DOHH2 (cell line): ENCODE measurements around the gene EHMT1.

Source experiments
- H3F3A ChIP-seq: fragments of 200-600 bp; sonication (generic), shearing (Covaris generic); 2 replicates; pipeline ENCODE4 v1.6.0; 2016; ENCODE audit warnings: antibody characterized with exemption, mild to moderate bottlenecking; ENCODE audit not compliant: control insufficient read depth, insufficient read depth
- H3K27ac ChIP-seq: fragments of 200-600 bp; sonication (generic); 2 replicates; pipeline ENCODE4 v1.5.1; 2014; ENCODE audit warnings: low read depth, mild to moderate bottlenecking, low read length, moderate library complexity
- H3K27me3 ChIP-seq: fragments of 200-600 bp; sonication (generic); 2 replicates; pipeline ENCODE4 v1.6.1; 2014; ENCODE audit warnings: mild to moderate bottlenecking, low read length, mixed read lengths; ENCODE audit not compliant: control insufficient read depth
- H3K36me3 ChIP-seq: fragments of 200-600 bp; sonication (generic); 2 replicates; pipeline ENCODE4 v1.6.1; 2014; ENCODE audit warnings: mild to moderate bottlenecking, low read length, moderate library complexity, mixed read lengths; ENCODE audit not compliant: control insufficient read depth
- H3K4me1 ChIP-seq: fragments of 200-600 bp; sonication (generic); 2 replicates; pipeline ENCODE4 v1.6.1; 2014; ENCODE audit warnings: mild to moderate bottlenecking, low read length, mixed read lengths; ENCODE audit not compliant: control insufficient read depth
- H3K4me2 ChIP-seq: fragments of 200-600 bp; sonication (generic); 2 replicates; pipeline ENCODE4 v1.6.0; 2014; ENCODE audit warnings: mild to moderate bottlenecking, low read length, moderate library complexity
- H3K4me3 ChIP-seq: fragments of 200-600 bp; sonication (generic); 2 replicates; pipeline ENCODE4 v1.5.1; 2014; ENCODE audit warnings: mild to moderate bottlenecking, low read length, mixed read lengths
- H3K79me2 ChIP-seq: fragments of 200-600 bp; sonication (generic); 2 replicates; pipeline ENCODE4 v1.6.1; 2014; ENCODE audit warnings: mild to moderate bottlenecking, low read length, mixed read lengths; ENCODE audit not compliant: control insufficient read depth
- H3K9me2 ChIP-seq: fragments of 200-600 bp; sonication (generic); replicated peaks from 2 replicates; pipeline ENCODE4 v1.6.1; 2014; ENCODE audit warnings: mild to moderate bottlenecking, low read length, mixed read lengths; ENCODE audit not compliant: control insufficient read depth
- H3K9me3 ChIP-seq: fragments of 200-600 bp; sonication (generic); 2 replicates; pipeline ENCODE4 v1.6.1; 2014; ENCODE audit warnings: antibody characterized with exemption, low read length, mixed read lengths; ENCODE audit not compliant: control insufficient read depth, insufficient read depth
- H4K20me1 ChIP-seq: fragments of 200-600 bp; sonication (generic); 2 replicates; pipeline ENCODE4 v1.6.0; 2014; ENCODE audit warnings: low read depth, mild to moderate bottlenecking, antibody characterized with exemption, low read length, moderate library complexity; ENCODE audit not compliant: control insufficient read depth, insufficient read depth
- CTCF ChIP-seq: fragments of 200-600 bp; sonication (generic); IDR thresholded peaks from one replicate; pipeline ENCODE4 v1.5.1; 2014; ENCODE audit warnings: antibody characterized with exemption, mild to moderate bottlenecking, low read depth, low read length; ENCODE audit not compliant: poor library complexity, severe bottlenecking
- EZH2phosphoT487 ChIP-seq: fragments of 200-600 bp; sonication (generic); IDR thresholded peaks from 2 replicates; pipeline ENCODE4 v1.6.1; 2017; ENCODE audit warnings: borderline replicate concordance, mild to moderate bottlenecking, antibody characterized with exemption, low read length, moderate library complexity, mixed read lengths

EHMT1 gene

GRCh38 chr9:137795156-137795666, 176.4 kb downstream of the EHMT1 start:
- H3K4me3 ChIP-seq, result no peak overlapping the region
- H4K20me1 ChIP-seq, result no peaks in the 10 kb centered on the region
- no peaks in the 10 kb centered on the region for H3K4me1 ChIP-seq
- no peak overlapping the region for H3K27ac ChIP-seq
- H3K36me3 ChIP-seq, result peaks cover 92% of the 10 kb centered on the region
- no peaks in the 10 kb centered on the region for H3K27me3 ChIP-seq
- H3K4me2 ChIP-seq, result no peak overlapping the region
- TF ChIP-seq CTCF (no peak), EZH2phosphoT487 (no peak)
- no peaks in the 10 kb centered on the region for H3K9me2 ChIP-seq
- no peaks in the 10 kb centered on the region for H3K79me2 ChIP-seq
- no peaks in the 10 kb centered on the region for H3F3A ChIP-seq
- H3K9me3 ChIP-seq, result no peaks in the 10 kb centered on the region

GRCh38 chr9:137797206-137798120, 178.7 kb downstream of the EHMT1 start:
- Histone ChIP-seq H3K27ac (no peak overlapping the region), H3K4me1 (no peaks in the 10 kb centered on the region), H3F3A (no peaks in the 10 kb centered on the region), H4K20me1 (no peaks in the 10 kb centered on the region), H3K79me2 (no peaks in the 10 kb centered on the region), H3K9me3 (no peaks in the 10 kb centered on the region), H3K4me3 (no peak overlapping the region), H3K9me2 (no peaks in the 10 kb centered on the region), H3K4me2 (no peak overlapping the region), H3K27me3 (no peaks in the 10 kb centered on the region), H3K36me3 (peaks cover 90% of the 10 kb centered on the region)
- no peak for TF ChIP-seq CTCF
- TF ChIP-seq EZH2phosphoT487, result no peak

GRCh38 chr9:137798142-137798541, 179.3 kb downstream of the EHMT1 start:
- TF ChIP-seq CTCF, result no peak
- TF ChIP-seq EZH2phosphoT487, result no peak
- Histone ChIP-seq H3K36me3 (peaks cover 90% of the 10 kb centered on the region), H4K20me1 (no peaks in the 10 kb centered on the region)

More at GRCh38 chr9:137798142-137798541, 179.3 kb downstream of the EHMT1 start:
- no peaks in the 10 kb centered on the region for H3F3A ChIP-seq
- H3K27me3 ChIP-seq, result no peaks in the 10 kb centered on the region
- H3K79me2 ChIP-seq, result no peaks in the 10 kb centered on the region
- no peak overlapping the region for H3K4me2 ChIP-seq
- no peaks in the 10 kb centered on the region for H3K9me2 ChIP-seq
- H3K4me1 ChIP-seq, result no peaks in the 10 kb centered on the region
- H3K4me3 ChIP-seq, result no peak overlapping the region
- no peak overlapping the region for H3K27ac ChIP-seq
- no peaks in the 10 kb centered on the region for H3K9me3 ChIP-seq
